CD4-positive, alpha-beta memory T cell (primary cell): Measurements from ENCODE around the gene MTHFSD. TPM values are rescaled to one million over a fixed set of nuclear protein-coding genes. Genes with fewer than 3 reads are reported as not detected.

Experiments
- CTCF ChIA-PET: fragments of 350-600 bp; sonication (Branson Sonifier 250); formaldehyde crosslinking; loops from one replicate; lab custom pipeline; 2021; ENCODE audit warnings: inconsistent platforms; ENCODE audit not compliant: partially characterized antibody; lab: Charles Lee
- POLR2A ChIA-PET: fragments of 350-600 bp; sonication (Branson Sonifier 250); formaldehyde crosslinking; loops from one replicate; lab custom pipeline; 2021; ENCODE audit not compliant: partially characterized antibody; lab: Charles Lee
- DNase-seq, 5 donors: peaks; one replicate each; pipeline versions ENCODE4 v3.0.0 to v3.0.0-alpha.2; 2020 to 2022; ENCODE audit warnings: mixed read lengths in 1 of 5
- H3K27ac ChIP-seq: one replicate; pipeline ENCODE4 v1.7.0; 2013; ENCODE audit warnings: low read depth, low read length
- H3K27me3 ChIP-seq: 2 replicates; pipeline ENCODE4 v1.7.0; 2013; ENCODE audit warnings: mild to moderate bottlenecking, low read length, moderate library complexity; ENCODE audit not compliant: insufficient read depth
- H3K36me3 ChIP-seq: 2 replicates; pipeline ENCODE4 v1.7.0; 2013; ENCODE audit warnings: mild to moderate bottlenecking, low read length, moderate library complexity; ENCODE audit not compliant: insufficient read depth
- H3K4me1 ChIP-seq: 2 replicates; pipeline ENCODE4 v1.7.0; 2013; ENCODE audit warnings: mild to moderate bottlenecking, low read length, moderate library complexity; ENCODE audit not compliant: insufficient read depth
- H3K4me3 ChIP-seq, 2 donors: one replicate each; pipeline ENCODE4 v1.7.0; 2013; ENCODE audit warnings: low read length in 2 of 2, mild to moderate bottlenecking in 1 of 2
- H3K9me3 ChIP-seq, 2 donors: one replicate each; pipeline ENCODE4 v1.7.0; 2013; ENCODE audit warnings: low read length in 2 of 2, control low read depth in 1 of 2; ENCODE audit not compliant: control insufficient read depth in 1 of 2
- H3K27ac Mint-ChIP-seq, 7 donors: one replicate each; pipeline ENCODE4 v1.8.0; 2020 to 2021; ENCODE audit warnings: mixed read lengths in 7 of 7, mild to moderate bottlenecking in 6 of 7, inconsistent platforms in 3 of 7, moderate library complexity in 3 of 7
- H3K27me3 Mint-ChIP-seq, 2 donors: one replicate each; pipeline ENCODE4 v1.8.0; 2020 to 2021; ENCODE audit warnings: mixed read lengths in 2 of 2
- H3K36me3 Mint-ChIP-seq, 2 donors: one replicate each; pipeline ENCODE4 v1.8.0; 2020 to 2021; ENCODE audit warnings: mixed read lengths in 2 of 2, inconsistent platforms in 1 of 2, mild to moderate bottlenecking in 1 of 2
- H3K4me1 Mint-ChIP-seq, 4 donors: one replicate each; pipeline ENCODE4 v1.8.0; 2020 to 2021; ENCODE audit warnings: mixed read lengths in 4 of 4, mild to moderate bottlenecking in 1 of 4
- H3K4me3 Mint-ChIP-seq, 8 donors: one replicate each; pipeline ENCODE4 v1.8.0; 2020 to 2021; ENCODE audit warnings: mixed read lengths in 8 of 8, mild to moderate bottlenecking in 7 of 8, moderate library complexity in 6 of 8, inconsistent platforms in 3 of 8
- H3K9me3 Mint-ChIP-seq, 8 donors: one replicate each; pipeline ENCODE4 v1.8.0; 2020 to 2021; ENCODE audit warnings: mixed read lengths in 8 of 8, mild to moderate bottlenecking in 5 of 8, inconsistent platforms in 3 of 8, moderate library complexity in 1 of 8
- intact Hi-C: fragments of 100-400 bp; cut with micrococcal nuclease; formaldehyde crosslinking; loops from one replicate; pipeline ENCODE4 v1.15.1; 2023
- polyA plus RNA-seq, 2 donors: library from polyadenylated mRNA; unstranded; fragments of 300-500 nt; fragmentation: Illumina TruSeq; gene quantifications; one replicate each; pipeline ENCODE4 v1.2.3, GENCODE V29; 2021
- total RNA-seq, 2 experiments: library from RNA; stranded (reverse); gene quantifications; one replicate each; pipeline ENCODE4 v1.2.3, GENCODE V29; 2021

Gene MTHFSD
- total and polyA plus RNA-seq, 4 experiments from 2014 or later: 12.5 to 41.6 (median 29.9) TPM

DNA sequence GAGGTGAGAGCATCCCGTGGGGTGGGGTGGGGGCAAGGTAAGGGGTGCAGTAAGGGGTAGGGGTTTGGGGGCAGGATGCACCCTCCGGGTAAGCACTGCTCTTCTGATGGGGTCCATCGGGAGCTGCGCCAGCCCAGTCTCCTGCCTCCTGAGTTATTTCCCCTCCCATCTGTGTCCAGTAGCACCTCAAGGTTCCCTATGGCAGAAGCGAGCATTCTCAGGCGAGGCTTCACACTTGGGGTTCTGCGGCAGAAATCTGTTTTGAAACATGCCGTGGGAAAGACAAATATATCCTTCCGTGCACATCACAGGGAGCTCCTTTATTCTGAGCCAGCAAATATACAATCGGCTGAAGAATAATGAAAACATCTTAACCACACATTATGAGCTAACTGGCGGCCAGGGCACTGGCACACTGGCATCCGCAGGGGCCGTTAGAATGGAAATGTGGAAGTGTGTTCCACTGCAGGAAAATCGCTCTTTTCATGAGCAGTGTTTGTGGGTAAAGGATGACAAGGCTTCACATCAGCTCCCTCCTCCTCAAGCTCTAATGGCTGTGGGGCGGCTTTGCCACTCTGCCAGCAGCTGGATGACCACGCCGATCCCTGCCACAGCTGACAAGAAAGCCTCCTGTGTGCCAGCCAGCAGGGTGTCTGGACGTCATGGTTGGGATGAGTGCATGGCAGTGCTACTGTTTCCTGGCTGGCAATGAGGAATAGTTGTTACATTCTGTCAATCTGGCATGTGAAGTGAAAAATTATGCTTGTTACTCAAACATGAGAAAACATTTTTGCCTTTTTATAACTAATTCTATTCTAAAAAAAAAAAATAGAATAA lies 20.0 kb downstream of the MTHFSD start:
- H3K4me1 ChIP-seq: no peaks in the 10 kb centered on the region
- no peaks in the 10 kb centered on the region for H3K9me3 ChIP-seq
- no peak overlapping the region for H3K4me3 ChIP-seq
- no peaks in the 10 kb centered on the region for H3K27me3 ChIP-seq
- H3K9me3 Mint-ChIP-seq: no peaks in the 10 kb centered on the region
- H3K36me3 ChIP-seq: peaks cover 22% of the 10 kb centered on the region
- ChIA-PET POLR2A (no interaction called here), CTCF (interaction anchor here (1.4 to 1.7 kb wide), 2 partner anchors 29 kb away, joined by 3 to 6 read pairs; no protein-coding TSS in a partner anchor)
- H3K27ac ChIP-seq: no peak overlapping the region
- no peak overlapping the region for H3K27ac Mint-ChIP-seq
- intact Hi-C loops: no loop called here
- DNase-seq: no peak
- H3K4me3 Mint-ChIP-seq: no peak overlapping the region
- no peaks in the 10 kb centered on the region for H3K27me3 Mint-ChIP-seq
- H3K4me1 Mint-ChIP-seq: no peaks in the 10 kb centered on the region
- H3K36me3 Mint-ChIP-seq: peaks cover 38 to 41% of the 10 kb centered on the region in 2 donors

DNA sequence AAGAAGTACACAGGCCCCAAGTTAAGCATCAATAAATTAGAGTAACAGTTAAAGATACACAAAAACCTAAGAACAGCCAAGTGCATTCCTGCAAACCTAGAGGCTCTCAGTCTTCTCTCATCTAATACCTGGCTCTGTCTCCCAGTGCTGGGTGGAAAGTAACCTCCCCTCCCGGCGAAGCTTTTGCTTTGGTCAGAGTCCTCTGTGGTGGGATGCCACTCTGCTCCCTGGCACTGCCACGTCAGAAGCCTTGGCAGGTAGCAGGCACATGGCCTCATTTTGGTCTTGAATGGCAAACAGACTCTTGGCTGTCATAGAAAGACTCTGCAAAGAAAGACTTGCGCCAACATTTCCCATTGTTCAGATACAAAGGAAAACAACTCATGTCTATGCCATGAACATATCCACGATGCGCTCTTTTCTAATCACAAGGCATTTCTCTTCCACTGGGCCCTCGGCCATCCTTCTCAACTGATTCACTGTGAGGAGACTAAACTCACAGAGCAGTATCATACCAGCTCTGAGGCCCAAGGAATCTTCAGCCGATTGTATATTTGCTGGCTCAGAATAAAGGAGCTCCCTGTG lies 21.2 kb downstream of the MTHFSD start:
- H3K27ac Mint-ChIP-seq: peak overlapping the region in 2 of 7 donors; percentile 42 to 60
- no peaks in the 10 kb centered on the region for H3K27me3 Mint-ChIP-seq
- POLR2A ChIA-PET: no interaction called here

DNA sequence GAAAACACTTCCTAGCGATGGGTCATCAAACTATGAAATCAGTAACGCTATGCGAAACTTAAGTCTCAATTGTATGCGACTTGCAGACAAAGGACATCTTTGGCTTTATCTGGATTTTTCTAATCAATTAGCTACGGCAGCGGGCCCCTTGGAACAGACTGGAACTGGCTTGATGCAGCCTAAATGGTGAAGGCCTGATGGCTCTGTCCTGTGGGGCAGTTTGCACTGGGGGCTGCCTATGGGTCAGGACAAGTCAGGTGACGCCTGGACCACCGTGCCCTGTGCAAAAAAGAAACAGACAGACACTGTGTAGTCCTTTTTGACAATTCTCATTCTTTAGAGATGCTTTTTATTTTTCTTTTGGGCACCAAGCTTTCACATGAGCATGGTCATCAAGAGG lies 22.0 kb downstream of the MTHFSD start:
- Histone ChIP-seq H3K9me3 (no peaks in the 10 kb centered on the region), H3K36me3 (peaks cover 7% of the 10 kb centered on the region), H3K4me1 (no peaks in the 10 kb centered on the region), H3K4me3 (no peak overlapping the region), H3K27ac (no peak overlapping the region), H3K27me3 (no peaks in the 10 kb centered on the region)
- ChIA-PET CTCF (interaction anchor here (0.9 to 1.7 kb wide), 4 partner anchors 9 to 31 kb away, joined by 3 to 6 read pairs (median 4); no protein-coding TSS in a partner anchor), POLR2A (no interaction called here)
- no peak for DNase-seq
- Mint-ChIP-seq H3K36me3 (peaks cover 23% of the 10 kb centered on the region in 2 donors), H3K9me3 (peaks cover 0 to 2% (median 0%) of the 10 kb centered on the region in 8 donors), H3K4me3 (no peak overlapping the region), H3K4me1 (no peaks in the 10 kb centered on the region), H3K27me3 (no peaks in the 10 kb centered on the region), H3K27ac (no peak overlapping the region)
- intact Hi-C loops: no loop called here

More for the DNA sequence above, 21.2 kb downstream of the MTHFSD start:
- peaks cover 29% of the 10 kb centered on the region in 2 donors for H3K36me3 Mint-ChIP-seq
- H3K27me3 ChIP-seq: no peaks in the 10 kb centered on the region
- no peak for DNase-seq
- peaks cover 11% of the 10 kb centered on the region for H3K36me3 ChIP-seq
- no peaks in the 10 kb centered on the region for H3K9me3 ChIP-seq
- H3K4me3 Mint-ChIP-seq: no peak overlapping the region
- H3K9me3 Mint-ChIP-seq: peaks cover 0 to 2% (median 0%) of the 10 kb centered on the region in 8 donors
- H3K4me1 Mint-ChIP-seq: no peaks in the 10 kb centered on the region
- intact Hi-C loops: no loop called here
- no peak overlapping the region for H3K27ac ChIP-seq
- no peak overlapping the region for H3K4me3 ChIP-seq
- CTCF ChIA-PET: interaction anchor here (0.9 to 1.7 kb wide), 4 partner anchors 10 to 30 kb away, joined by 3 to 6 read pairs (median 4); no protein-coding TSS in a partner anchor
- no peaks in the 10 kb centered on the region for H3K4me1 ChIP-seq

DNA sequence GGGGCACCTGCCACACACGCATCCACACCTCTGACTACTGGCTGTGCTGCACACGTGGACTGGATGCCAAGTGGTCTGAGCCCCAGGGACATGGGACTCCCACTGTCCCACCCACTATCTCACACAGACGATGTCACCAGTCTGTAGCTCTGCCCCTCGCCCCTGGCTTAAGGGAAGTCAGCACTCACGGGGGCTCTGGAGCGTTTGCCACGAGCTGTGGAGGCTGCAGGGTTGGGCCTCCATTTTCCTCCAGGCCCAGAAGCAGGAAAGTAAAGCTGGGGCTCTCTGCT lies 22.6 kb downstream of the MTHFSD start:
- intact Hi-C loops: no loop called here
- Histone ChIP-seq H3K4me3 (no peak overlapping the region), H3K27ac (no peak overlapping the region), H3K4me1 (no peaks in the 10 kb centered on the region), H3K9me3 (no peaks in the 10 kb centered on the region), H3K27me3 (no peaks in the 10 kb centered on the region), H3K36me3 (peaks cover under 1% of the 10 kb centered on the region)
- peaks cover 23% of the 10 kb centered on the region in 2 donors for H3K36me3 Mint-ChIP-seq
- CTCF ChIA-PET: interaction anchor here (1.4 kb wide), 1 partner anchor 13 kb away, joined by 5 read pairs; no protein-coding TSS in a partner anchor
- H3K27ac Mint-ChIP-seq: no peak overlapping the region
- H3K4me1 Mint-ChIP-seq: no peaks in the 10 kb centered on the region
- DNase-seq: no peak
- H3K27me3 Mint-ChIP-seq: no peaks in the 10 kb centered on the region
- no peak overlapping the region for H3K4me3 Mint-ChIP-seq
- POLR2A ChIA-PET: no interaction called here
- H3K9me3 Mint-ChIP-seq: peaks cover 0 to 5% (median 2%) of the 10 kb centered on the region in 8 donors

DNA sequence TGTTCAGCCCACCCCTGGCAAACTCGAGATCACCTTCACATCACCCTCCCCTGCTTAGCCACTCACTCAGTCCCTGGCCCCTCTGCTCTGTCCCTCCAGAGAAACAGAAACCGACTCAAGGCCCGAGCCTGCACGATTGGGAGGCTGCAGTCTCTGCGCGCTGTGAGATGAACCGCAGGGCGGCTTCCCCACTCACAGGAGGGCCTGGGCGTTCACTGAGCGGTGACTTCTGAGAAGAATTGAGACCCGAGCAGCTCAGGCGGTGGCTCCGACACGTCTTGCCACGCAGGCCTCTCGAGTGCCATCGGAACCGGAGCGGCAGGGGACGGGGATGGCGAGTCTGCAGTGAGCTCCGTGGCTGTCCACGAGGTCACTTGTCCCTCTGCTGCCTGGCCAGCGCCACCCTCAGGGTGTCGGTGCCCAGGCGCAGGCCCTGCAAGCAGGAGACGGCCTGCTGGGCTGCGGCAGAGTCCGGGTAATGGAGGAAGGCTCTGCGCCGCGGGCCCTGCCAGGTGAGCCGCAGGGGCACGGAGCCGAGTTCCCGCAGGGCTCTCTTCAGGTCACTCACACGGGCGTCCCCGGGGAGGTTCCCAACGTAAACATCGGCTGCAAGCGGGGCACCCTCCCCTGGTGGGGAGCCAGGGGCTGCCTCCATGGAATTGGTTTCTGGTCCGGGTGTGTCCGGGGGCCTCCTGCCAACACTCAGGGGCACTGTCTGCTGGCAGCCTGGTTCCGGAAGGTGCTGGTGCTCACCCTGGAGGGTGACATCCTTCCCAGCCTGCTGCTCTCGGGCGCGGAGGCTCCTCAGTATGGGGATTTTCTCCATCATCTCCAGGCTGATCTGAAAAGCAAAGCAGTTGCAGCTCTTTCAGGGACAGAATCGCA lies 23.2 kb downstream of the MTHFSD start:
- no peak overlapping the region for H3K4me3 Mint-ChIP-seq
- no peak overlapping the region for H3K27ac Mint-ChIP-seq
- ChIA-PET POLR2A (no interaction called here), CTCF (interaction anchor here (1.4 kb wide), 1 partner anchor 12 kb away, joined by 5 read pairs; no protein-coding TSS in a partner anchor)
- H3K27me3 Mint-ChIP-seq: no peaks in the 10 kb centered on the region
- no peak overlapping the region for H3K4me3 ChIP-seq
- peaks cover 0 to 6% (median 2%) of the 10 kb centered on the region in 8 donors for H3K9me3 Mint-ChIP-seq
- intact Hi-C loops: no loop called here
- H3K36me3 Mint-ChIP-seq: peaks cover 18 to 19% of the 10 kb centered on the region in 2 donors
- no peaks in the 10 kb centered on the region for H3K4me1 Mint-ChIP-seq
- no peaks in the 10 kb centered on the region for H3K36me3 ChIP-seq
- no peak for DNase-seq
- no peaks in the 10 kb centered on the region for H3K9me3 ChIP-seq
- no peaks in the 10 kb centered on the region for H3K4me1 ChIP-seq
- H3K27ac ChIP-seq: no peak overlapping the region
- H3K27me3 ChIP-seq: no peaks in the 10 kb centered on the region

DNA sequence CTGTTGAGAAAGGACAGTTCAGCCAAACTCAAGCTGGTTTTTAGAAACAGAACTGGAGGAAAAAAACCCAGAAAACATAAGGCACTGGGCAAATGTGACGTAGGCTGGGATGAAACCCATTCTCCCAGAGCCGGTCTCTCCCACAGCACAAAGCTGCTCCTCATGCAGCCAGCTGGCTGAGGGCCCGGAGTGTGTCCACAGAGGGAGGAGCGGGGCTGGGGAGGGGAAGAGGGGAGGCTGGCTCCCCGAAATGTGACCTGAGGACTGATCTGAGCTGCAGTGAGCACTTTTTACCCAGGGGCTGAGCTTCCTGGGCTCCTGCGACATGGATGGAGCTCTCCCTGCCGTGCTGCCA lies 23.9 kb downstream of the MTHFSD start:
- H3K4me3 ChIP-seq: no peak overlapping the region
- CTCF ChIA-PET: no interaction called here
- Mint-ChIP-seq H3K4me1 (no peaks in the 10 kb centered on the region), H3K27ac (no peak overlapping the region), H3K9me3 (peaks cover 0 to 12% (median 6%) of the 10 kb centered on the region in 8 donors), H3K27me3 (no peaks in the 10 kb centered on the region), H3K4me3 (no peak overlapping the region), H3K36me3 (peaks cover 14 to 16% of the 10 kb centered on the region in 2 donors)
- no peaks in the 10 kb centered on the region for H3K9me3 ChIP-seq
- no peak for DNase-seq
- no peak overlapping the region for H3K27ac ChIP-seq
- no peaks in the 10 kb centered on the region for H3K4me1 ChIP-seq
- intact Hi-C loops: no loop called here
- H3K27me3 ChIP-seq: no peaks in the 10 kb centered on the region
- POLR2A ChIA-PET: no interaction called here
- no peaks in the 10 kb centered on the region for H3K36me3 ChIP-seq
